A673 (cell line): Measurements from ENCODE around the gene SHOC2. TPM values are rescaled to one million over a fixed set of nuclear protein-coding genes. Genes with fewer than 3 reads are reported as not detected.

ENCODE experiments used
- BruUV-seq: library from RNA; stranded (reverse); fragments of 400-500 nt; replicated peaks from 2 replicates; lab custom pipeline; 2021; lab: Mats Ljungman, UMichigan
- CTCF ChIA-PET: fragments of 300-600 bp; sonication (Branson Sonifier 250); formaldehyde crosslinking; loops from one replicate; lab custom pipeline; 2022; ENCODE audit warnings: antibody characterized with exemption; lab: Charles Lee
- POLR2A ChIA-PET: fragments of 300-600 bp; sonication (Branson Sonifier 250); formaldehyde crosslinking; loops from one replicate; lab custom pipeline; 2022; ENCODE audit warnings: antibody characterized with exemption; ENCODE audit not compliant: low non-redundant PET; lab: Charles Lee
- DNase-seq: peaks from one replicate; pipeline ENCODE4 v3.0.0-alpha.2; 2015; ENCODE audit warnings: low spot score
- H3K27ac ChIP-seq: fragments of 200-600 bp; sonication (generic); 2 replicates; pipeline ENCODE4 v1.5.1; 2016; ENCODE audit warnings: mixed run types, low read depth, mild to moderate bottlenecking, mixed read lengths, antibody characterized with exemption, low read length; ENCODE audit not compliant: poor library complexity, severe bottlenecking
- H3K27me3 ChIP-seq: fragments of 200-600 bp; sonication (generic); replicated peaks from 2 replicates; pipeline ENCODE4 v1.6.1; 2017; ENCODE audit warnings: mixed run types, low read depth, mild to moderate bottlenecking, mixed read lengths, antibody characterized with exemption, low read length; ENCODE audit not compliant: insufficient read depth, poor library complexity
- H3K36me3 ChIP-seq: fragments of 200-600 bp; sonication (generic); 2 replicates; pipeline ENCODE4 v1.6.1; 2016; ENCODE audit warnings: mixed run types, mild to moderate bottlenecking, mixed read lengths, antibody characterized with exemption, low read length; ENCODE audit not compliant: insufficient read depth, poor library complexity, severe bottlenecking
- H3K4me1 ChIP-seq: fragments of 200-600 bp; sonication (generic); 2 replicates; pipeline ENCODE4 v1.6.1; 2017; ENCODE audit warnings: mixed run types, mild to moderate bottlenecking, mixed read lengths, antibody characterized with exemption, low read length; ENCODE audit not compliant: insufficient read depth, poor library complexity, severe bottlenecking
- H3K4me3 ChIP-seq: fragments of 200-600 bp; sonication (generic); 2 replicates; pipeline ENCODE4 v1.5.1; 2016; ENCODE audit warnings: low read depth, mixed run types, mild to moderate bottlenecking, mixed read lengths, low read length; ENCODE audit not compliant: poor library complexity, severe bottlenecking
- H3K9me3 ChIP-seq: fragments of 200-600 bp; sonication (generic); 2 replicates; pipeline ENCODE4 v1.6.1; 2016; ENCODE audit warnings: mixed run types, low read depth, mild to moderate bottlenecking, mixed read lengths, antibody characterized with exemption, low read length; ENCODE audit not compliant: poor library complexity, severe bottlenecking
- EZH2 ChIP-seq: fragments of 200-600 bp; sonication (generic); IDR thresholded peaks from 2 replicates; pipeline ENCODE4 v1.6.1; 2017; ENCODE audit warnings: borderline replicate concordance, low read depth, mild to moderate bottlenecking, mixed read lengths, antibody characterized with exemption, low read length; ENCODE audit not compliant: poor library complexity, severe bottlenecking
- intact Hi-C: fragments of 100-400 bp; cut with micrococcal nuclease; formaldehyde crosslinking; loops from one replicate; pipeline ENCODE4 v1.10.0; 2022; ENCODE audit not compliant: unreplicated experiment
- total RNA-seq: library from RNA; stranded (reverse); gene quantifications from 2 replicates; pipeline ENCODE4 v1.2.3, GENCODE V29; 2021
- TF ChIP-seq, protein P1 (sequence below): fragments of 300-800, 200-600 bp; sonication (generic); conservative IDR thresholded peaks from 2 replicates; pipeline ENCODE4 v1.5.1; 2017; ENCODE audit warnings: low read depth, mild to moderate bottlenecking, antibody characterized with exemption, low read length, moderate library complexity, mixed read lengths

SHOC2 gene
- total RNA-seq, 1 experiment from 2014 or later, result 37.6 TPM

DNA sequence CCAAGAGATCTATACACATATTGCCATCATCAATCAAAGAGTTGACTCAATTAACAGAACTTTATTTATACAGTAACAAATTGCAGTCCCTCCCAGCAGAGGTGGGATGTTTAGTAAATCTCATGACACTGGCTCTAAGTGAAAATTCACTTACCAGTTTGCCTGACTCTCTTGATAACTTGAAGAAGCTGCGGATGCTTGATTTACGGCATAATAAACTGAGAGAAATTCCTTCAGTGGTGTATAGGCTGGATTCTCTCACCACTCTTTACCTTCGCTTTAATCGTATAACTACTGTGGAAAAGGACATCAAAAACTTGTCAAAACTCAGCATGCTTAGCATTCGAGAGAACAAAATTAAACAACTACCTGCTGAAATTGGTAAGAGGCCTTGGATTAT is 45.3 kb downstream of the SHOC2 start:
- Histone ChIP-seq H3K36me3 (no peaks in the 10 kb centered on the region), H3K4me1 (peaks cover 13% of the 10 kb centered on the region), H3K9me3 (no peaks in the 10 kb centered on the region), H3K4me3 (no peak overlapping the region), H3K27ac (no peak overlapping the region), H3K27me3 (no peaks in the 10 kb centered on the region)
- intact Hi-C loops, result no loop called here
- ChIA-PET CTCF (no interaction called here), POLR2A (no interaction called here)
- no peak for DNase-seq
- no TSS peak for BruUV-seq
- TF ChIP-seq, protein P1, sequence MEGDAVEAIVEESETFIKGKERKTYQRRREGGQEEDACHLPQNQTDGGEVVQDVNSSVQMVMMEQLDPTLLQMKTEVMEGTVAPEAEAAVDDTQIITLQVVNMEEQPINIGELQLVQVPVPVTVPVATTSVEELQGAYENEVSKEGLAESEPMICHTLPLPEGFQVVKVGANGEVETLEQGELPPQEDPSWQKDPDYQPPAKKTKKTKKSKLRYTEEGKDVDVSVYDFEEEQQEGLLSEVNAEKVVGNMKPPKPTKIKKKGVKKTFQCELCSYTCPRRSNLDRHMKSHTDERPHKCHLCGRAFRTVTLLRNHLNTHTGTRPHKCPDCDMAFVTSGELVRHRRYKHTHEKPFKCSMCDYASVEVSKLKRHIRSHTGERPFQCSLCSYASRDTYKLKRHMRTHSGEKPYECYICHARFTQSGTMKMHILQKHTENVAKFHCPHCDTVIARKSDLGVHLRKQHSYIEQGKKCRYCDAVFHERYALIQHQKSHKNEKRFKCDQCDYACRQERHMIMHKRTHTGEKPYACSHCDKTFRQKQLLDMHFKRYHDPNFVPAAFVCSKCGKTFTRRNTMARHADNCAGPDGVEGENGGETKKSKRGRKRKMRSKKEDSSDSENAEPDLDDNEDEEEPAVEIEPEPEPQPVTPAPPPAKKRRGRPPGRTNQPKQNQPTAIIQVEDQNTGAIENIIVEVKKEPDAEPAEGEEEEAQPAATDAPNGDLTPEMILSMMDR, result no peak
- no peak for TF ChIP-seq EZH2

DNA sequence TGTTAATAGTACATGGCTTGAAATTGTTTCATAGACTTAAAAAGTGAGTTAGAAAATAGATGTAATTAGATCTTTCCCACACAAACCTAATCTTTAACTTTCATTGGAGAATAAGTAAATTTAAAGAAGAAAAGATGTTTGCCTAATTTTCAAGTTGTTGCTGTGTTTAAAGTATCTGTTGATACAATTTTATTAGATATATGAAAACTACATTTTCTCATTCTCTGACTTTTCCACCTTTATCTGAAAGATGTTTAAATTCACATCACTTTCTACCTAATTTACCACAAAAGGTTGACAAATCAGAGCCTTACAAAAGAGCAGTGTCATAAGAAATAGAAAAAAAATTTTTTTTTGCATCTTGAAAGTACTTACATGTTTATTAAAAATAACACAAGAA is 45.8 kb downstream of the SHOC2 start:
- H3K36me3 ChIP-seq, result no peaks in the 10 kb centered on the region
- H3K4me1 ChIP-seq, result peaks cover 9% of the 10 kb centered on the region
- CTCF ChIA-PET, result no interaction called here
- BruUV-seq, result no TSS peak
- TF ChIP-seq EZH2, result no peak
- TF ChIP-seq, protein P1, result no peak
- no peaks in the 10 kb centered on the region for H3K9me3 ChIP-seq
- H3K4me3 ChIP-seq, result no peak overlapping the region
- no peak overlapping the region for H3K27ac ChIP-seq
- intact Hi-C loops, result no loop called here
- POLR2A ChIA-PET, result no interaction called here
- DNase-seq, result no peak
- H3K27me3 ChIP-seq, result no peaks in the 10 kb centered on the region

GRCh38 chr10:110966146-110966545 is 46.7 kb downstream of the SHOC2 start:
- BruUV-seq, result no TSS peak

More at GRCh38 chr10:110966146-110966545, 46.7 kb downstream of the SHOC2 start:
- H3K27ac ChIP-seq, result no peak overlapping the region
- no peaks in the 10 kb centered on the region for H3K9me3 ChIP-seq
- no peak for TF ChIP-seq EZH2
- TF ChIP-seq, protein P1, result no peak
- no peaks in the 10 kb centered on the region for H3K27me3 ChIP-seq
- no peaks in the 10 kb centered on the region for H3K36me3 ChIP-seq
- H3K4me1 ChIP-seq, result peaks cover 9% of the 10 kb centered on the region
- POLR2A ChIA-PET, result no interaction called here
- CTCF ChIA-PET, result no interaction called here
- intact Hi-C loops, result no loop called here
- H3K4me3 ChIP-seq, result no peak overlapping the region
- no peak for DNase-seq
